Stimulated activated CD8-positive, alpha-beta memory T cell treated with anti-CD3 and anti-CD28 coated beads, Interleukin-4, amount 100 ng/mL, for 4 hours (primary cell): ENCODE results near the gene PRICKLE2.

Experiments
- DNase-seq, 2 donors: peaks; one replicate each; pipeline ENCODE4 v3.0.0-alpha.2; 2020; ENCODE audit warnings: low read depth in 2 of 2, low spot score in 1 of 2

The PRICKLE2 gene

DNA sequence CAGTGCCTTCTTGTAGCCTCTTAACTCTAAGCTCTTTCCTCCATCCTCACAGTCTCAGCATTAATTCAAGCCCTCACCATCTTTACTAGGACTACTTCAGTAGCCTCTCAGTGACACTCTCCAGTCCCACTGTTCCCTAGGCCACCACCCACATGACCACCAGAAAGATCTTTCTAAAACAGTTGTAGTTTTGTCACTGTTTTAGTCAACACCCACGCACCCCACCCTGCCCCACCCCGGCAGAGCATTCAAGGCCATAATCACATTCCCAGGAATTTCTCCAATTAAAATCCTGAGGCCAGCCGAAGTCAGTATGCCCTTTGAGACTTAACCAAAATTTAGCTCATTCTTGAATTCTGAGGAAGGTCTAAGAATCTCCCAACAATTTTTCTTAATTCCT is 170.8 kb downstream of the PRICKLE2 start:
- DNase-seq: no peak

DNA sequence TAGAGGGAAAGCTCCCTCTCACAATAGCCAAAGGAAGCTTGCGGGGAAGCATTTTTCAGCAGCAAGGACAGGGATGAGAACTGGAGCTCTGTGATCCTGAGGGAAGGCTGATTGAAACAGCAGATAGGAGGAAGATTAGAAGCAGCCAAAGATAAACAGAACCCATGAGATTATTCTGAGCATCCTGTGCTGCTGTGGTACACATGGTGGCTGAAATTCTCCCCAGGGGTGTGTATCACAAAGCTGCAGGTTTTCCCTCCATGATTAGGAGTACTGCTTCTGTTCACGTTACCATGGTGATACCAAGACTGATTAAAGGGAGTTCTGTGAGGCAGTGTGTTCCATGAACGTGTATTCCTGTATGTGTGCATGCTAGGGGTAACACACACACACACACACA is 171.7 kb downstream of the PRICKLE2 start:
- no peak for DNase-seq

DNA sequence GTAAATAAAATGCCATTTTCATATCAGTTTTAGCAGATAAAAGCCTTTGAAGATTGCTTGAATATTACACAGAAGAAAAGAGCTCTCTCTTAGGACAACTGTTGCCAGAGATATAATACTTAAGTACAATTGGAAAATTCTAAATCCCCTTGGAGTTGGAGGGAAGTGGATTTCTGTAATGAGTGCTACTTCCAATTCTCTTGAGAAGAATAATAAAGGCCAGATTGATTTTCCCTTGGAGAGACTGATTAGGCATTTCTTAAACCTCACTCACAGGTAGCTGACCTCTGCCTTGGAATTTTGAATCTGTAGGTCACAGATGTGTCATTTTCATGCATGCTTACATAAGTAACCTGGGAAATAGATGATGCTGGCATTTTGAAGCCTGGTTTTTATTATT is 172.1 kb downstream of the PRICKLE2 start:
- DNase-seq: no peak

DNA sequence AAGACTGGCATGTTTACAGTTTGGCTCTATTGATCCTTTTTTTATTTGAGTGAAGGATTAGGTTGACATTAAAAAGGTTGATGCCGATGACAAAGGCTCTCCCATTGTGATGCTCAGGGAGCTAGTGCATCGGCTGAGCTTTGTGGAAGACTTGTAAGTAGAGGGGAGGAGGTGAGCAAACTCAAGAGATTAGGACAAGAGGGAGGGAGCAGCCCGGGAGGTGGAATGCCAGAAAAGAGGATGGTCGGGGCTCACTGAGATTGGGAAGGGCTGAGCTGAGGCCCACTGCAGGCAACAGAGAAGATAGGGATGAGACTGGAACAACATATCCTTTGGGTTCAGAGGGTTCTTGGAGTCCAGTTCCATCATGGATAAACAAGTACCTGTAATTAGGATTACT is 175.4 kb downstream of the PRICKLE2 start:
- no peak for DNase-seq

DNA sequence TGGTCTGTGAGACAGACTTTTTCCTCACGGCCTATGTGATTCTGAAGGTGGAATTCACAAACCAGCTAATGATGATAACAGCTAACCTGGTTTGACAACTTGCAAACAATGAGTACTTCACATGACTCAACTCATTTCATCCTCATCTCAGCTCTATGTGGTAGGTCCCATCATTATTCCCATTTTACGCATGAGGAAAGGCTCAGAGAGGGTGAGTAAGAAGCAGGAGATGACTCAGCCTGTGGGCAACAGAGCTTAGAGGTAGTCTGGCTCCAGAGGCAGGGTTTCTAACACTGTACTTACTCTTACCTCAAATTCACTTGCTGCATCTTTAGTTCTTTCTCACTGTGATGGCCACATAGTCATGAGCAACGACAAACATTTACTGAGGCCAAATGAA is 176.1 kb downstream of the PRICKLE2 start:
- no peak for DNase-seq

DNA sequence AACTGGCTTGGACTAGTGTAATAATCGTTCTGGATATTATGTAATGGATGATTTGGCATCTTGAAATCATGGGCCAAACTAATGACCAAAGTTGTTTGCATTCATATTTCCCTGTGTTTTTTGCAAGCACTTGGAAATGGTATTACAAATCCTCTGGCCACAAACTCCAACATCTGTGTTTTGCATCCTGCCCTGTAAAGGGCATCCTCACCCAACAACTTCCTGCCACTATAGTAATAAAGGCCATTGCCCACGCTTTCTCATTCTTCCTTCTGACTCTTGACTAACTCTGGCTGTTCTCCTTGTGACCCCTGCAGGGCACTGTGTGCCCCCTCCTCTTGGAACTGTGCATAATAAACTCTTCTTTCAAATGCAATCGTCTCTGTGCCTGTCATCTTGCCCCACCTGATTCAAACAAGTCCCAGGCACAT is 176.6 kb downstream of the PRICKLE2 start:
- no peak for DNase-seq

DNA sequence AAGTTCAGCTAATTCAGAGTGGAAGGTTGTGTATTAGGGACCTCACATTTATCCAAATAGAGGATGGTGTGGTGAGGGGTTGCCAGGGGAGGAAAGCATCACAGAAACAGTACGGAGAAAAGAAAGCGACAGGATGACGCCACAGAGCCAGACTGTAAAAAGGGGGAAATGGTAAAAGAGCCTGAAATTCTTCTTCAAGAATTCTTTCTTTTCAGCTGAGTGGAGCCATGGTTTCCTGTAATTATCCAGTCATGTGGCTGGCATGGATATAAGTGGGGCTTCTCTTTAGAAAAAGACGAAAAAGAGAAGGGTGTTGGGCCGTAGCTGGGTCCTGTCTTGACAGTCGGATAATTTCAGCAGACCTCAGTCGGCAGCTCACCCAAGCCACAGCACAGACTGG is 177.5 kb downstream of the PRICKLE2 start:
- no peak for DNase-seq

DNA sequence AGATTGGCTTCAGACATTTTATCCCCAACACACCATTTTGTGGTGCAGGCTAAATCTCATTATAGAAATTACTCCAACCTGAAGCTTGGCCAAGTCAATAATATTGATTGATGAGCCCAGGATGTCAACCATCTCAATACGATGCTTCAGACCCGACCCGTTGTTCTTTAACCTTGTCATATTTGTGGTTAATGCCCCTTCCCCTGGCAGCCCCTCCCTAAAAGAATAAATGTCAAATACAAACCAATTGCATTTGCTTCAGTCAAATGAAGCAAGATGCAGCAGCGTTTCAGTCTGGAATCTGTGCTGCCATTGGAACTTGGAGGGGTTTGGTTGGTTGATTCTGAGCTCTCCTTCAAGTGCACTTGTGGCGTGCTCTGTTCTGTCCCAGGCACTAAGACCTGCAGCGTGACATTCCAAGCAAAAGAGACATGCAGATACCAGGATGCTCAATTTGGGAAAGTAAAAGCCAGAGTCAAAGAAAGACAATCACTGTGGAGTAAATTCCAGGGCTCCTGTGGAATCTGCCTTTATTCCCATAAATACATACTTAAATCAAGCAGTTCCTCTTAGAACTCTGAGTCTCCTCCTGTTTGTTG is 178.2 kb downstream of the PRICKLE2 start:
- DNase-seq: no peak

DNA sequence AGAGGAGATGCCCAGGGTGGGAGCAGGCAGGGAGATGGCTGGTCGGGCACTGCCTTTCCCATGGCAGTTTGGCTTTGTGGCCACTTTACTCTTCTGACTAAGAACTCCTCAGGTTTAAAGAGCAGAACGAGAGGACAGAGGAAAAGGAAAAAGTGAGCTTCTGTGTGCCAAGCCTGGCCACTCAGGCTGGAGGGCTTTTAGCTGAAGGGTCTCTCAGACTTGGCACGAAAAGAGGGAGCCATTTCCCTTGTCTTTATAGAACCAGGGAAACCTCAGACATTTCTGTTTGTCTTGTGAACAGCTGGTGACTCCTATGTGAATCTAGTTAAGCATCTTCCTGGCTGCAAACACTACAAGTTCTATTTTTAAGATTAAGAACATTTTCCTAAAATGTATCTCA is 178.7 kb downstream of the PRICKLE2 start:
- no peak for DNase-seq

DNA sequence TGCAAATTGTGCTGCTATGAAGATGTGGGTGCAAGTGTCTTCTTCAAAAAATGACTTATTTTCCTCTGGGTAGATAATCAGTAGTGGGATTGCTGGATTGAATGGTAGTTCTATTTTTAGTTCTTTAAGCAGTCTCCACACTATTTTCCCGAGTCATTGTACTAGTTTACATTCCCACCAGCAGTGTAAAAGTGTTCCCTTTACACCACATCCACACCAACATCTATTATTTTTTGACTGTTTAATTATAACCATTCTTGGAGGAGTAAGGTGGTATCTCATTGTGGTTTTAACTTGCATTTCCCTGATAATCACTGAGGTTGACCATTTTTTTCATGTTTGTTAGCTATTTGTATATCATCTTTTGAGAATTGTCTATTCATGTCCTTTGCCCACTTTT is 182.3 kb downstream of the PRICKLE2 start:
- DNase-seq: no peak
